Pancreas (tissue), 10 donors: ENCODE results near the gene TUBGCP3. TPM values are rescaled to one million over a fixed set of nuclear protein-coding genes. Genes with fewer than 3 reads are reported as not detected.
"Not testable (repeated sequence)": the region's sequence is repeated elsewhere in the genome, so short reads cannot be mapped to it uniquely, and the experiment has no call there.

Source experiments
- ATAC-seq, 4 donors: fragments of 200-7000 bp; cut with Tn5 transposase; one replicate each; pipeline versions ENCODE4 v1.8.0 to v1.9.1; 2020; ENCODE audit warnings: mild to moderate bottlenecking in 4 of 4, moderate library complexity in 4 of 4
- DNase-seq, 6 donors: peaks; one replicate each; pipeline ENCODE4 v3.0.0-alpha.2; 2020
- FAIRE-seq: peaks from 2 replicates; lab custom pipeline; 2012; peaks lifted over from hg19 to GRCh38; lab: Jason Lieb, UNC
- H3K27ac ChIP-seq, 4 donors: fragments of 200-600 bp; sonication (generic); 1 replicate in 3 of 4; 2 replicates in 1 of 4; pipeline versions ENCODE4 v1.5.0 to v1.8.0; 2020
- H3K27me3 ChIP-seq, 4 donors: fragments of 200-600 bp; one replicate each; pipeline ENCODE4 v1.8.0; 2021
- H3K36me3 ChIP-seq, 3 donors: fragments of 200-600 bp; sonication (generic) in 1 of 3; one replicate each; pipeline versions ENCODE4 v1.5.0 to v1.8.0; 2020 to 2021
- H3K4me1 ChIP-seq, 3 donors: fragments of 200-600 bp; one replicate each; pipeline ENCODE4 v1.8.0; 2021
- H3K4me3 ChIP-seq, 4 donors: fragments of 200-600 bp; sonication (generic) in 2 of 4; one replicate each; pipeline versions ENCODE4 v1.5.0 to v1.8.0; 2020 to 2021
- H3K9me3 ChIP-seq, 4 donors: fragments of 200-600 bp; one replicate each; pipeline ENCODE4 v1.8.0; 2021
- WGBS, 2 donors: extraction: QIAGEN DNeasy Blood & Tissue Kit; methylation state at CpG; one replicate each; pipeline ENCODE4 v1.1.7; 2013; 5-methylcytosine and 5-hydroxymethylcytosine counted together
- intact Hi-C, 3 donors: fragments of 100-400 bp; cut with DNase I; formaldehyde crosslinking; loops; one replicate each; pipeline versions ENCODE4 v1.11.1 to v1.14.2; 2022
- polyA plus RNA-seq, 2 donors: library from polyadenylated mRNA; stranded (reverse); fragments of 200-250 nt; gene quantifications; one replicate each; pipeline ENCODE4 v1.2.3, GENCODE V29; 2013
- total RNA-seq, 6 donors: library from RNA; stranded (reverse); fragmentation: NEBNext Ultra II Directional in 4 of 6; extraction: Animal tissue kit (Norgen Biotek cat#: 25700) in 4 of 6; gene quantifications; one replicate each; pipeline versions ENCODE4 v1.2.1 to v1.2.4, GENCODE V29; 2021 to 2023
- TF ChIP-seq, protein P1 (sequence below), 4 donors: fragments of 200-600 bp; sonication (generic) in 3 of 4; IDR thresholded peaks; one replicate each; pipeline versions ENCODE4 v1.5.0 to v1.8.0; 2021; ENCODE audit warnings: antibody characterized with exemption in 4 of 4
- donor health status: healthy with polysubstance abuse.
- donor health status: DM: no; HTN: no; CAD: no; lungs with moderate emphysema.
- donor health status: DM: no; HTN: no; CAD: no.
- donor health status: control.
- donor health status: control.
- donor health status: Bipolar disorder and iron deficiency.
- donor health status: DM: yes; HTN: yes; CAD: no.
- donor health status: DM: no; HTN: no; CAD: no.
- donor health status: DM: no; HTN: no; CAD: no.
- donor health status: DM: yes; HTN: yes; CAD: no.

Gene TUBGCP3
- total and polyA plus RNA-seq, 8 donors: 6.3 to 20.2 (median 12.6) TPM

- FAIRE-seq (no peak), DNase-seq (no peak), ATAC-seq (no peak)
- WGBS, 2 donors: 64 to 77% methylated on average over 11 of the region's 11 CpGs
- intact Hi-C loops: loop anchor here in 1 of 3 donors (10.0 kb wide), 1 partner anchor 241 kb away; no protein-coding TSS in a partner anchor
- TF ChIP-seq, protein P1, sequence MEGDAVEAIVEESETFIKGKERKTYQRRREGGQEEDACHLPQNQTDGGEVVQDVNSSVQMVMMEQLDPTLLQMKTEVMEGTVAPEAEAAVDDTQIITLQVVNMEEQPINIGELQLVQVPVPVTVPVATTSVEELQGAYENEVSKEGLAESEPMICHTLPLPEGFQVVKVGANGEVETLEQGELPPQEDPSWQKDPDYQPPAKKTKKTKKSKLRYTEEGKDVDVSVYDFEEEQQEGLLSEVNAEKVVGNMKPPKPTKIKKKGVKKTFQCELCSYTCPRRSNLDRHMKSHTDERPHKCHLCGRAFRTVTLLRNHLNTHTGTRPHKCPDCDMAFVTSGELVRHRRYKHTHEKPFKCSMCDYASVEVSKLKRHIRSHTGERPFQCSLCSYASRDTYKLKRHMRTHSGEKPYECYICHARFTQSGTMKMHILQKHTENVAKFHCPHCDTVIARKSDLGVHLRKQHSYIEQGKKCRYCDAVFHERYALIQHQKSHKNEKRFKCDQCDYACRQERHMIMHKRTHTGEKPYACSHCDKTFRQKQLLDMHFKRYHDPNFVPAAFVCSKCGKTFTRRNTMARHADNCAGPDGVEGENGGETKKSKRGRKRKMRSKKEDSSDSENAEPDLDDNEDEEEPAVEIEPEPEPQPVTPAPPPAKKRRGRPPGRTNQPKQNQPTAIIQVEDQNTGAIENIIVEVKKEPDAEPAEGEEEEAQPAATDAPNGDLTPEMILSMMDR (IDR thresholded peaks at IDR 0.05): no peak
- Histone ChIP-seq H3K9me3 (no peaks in the 10 kb centered on the region), H3K27ac (no peak overlapping the region), H3K4me1 (no peaks in the 10 kb centered on the region), H3K36me3 (no peaks in the 10 kb centered on the region), H3K4me3 (no peak overlapping the region), H3K27me3 (no peaks in the 10 kb centered on the region)
These were observed 46.1 kb upstream of the TUBGCP3 start for GRCh38 chr13:112634102-112634501.

DNA sequence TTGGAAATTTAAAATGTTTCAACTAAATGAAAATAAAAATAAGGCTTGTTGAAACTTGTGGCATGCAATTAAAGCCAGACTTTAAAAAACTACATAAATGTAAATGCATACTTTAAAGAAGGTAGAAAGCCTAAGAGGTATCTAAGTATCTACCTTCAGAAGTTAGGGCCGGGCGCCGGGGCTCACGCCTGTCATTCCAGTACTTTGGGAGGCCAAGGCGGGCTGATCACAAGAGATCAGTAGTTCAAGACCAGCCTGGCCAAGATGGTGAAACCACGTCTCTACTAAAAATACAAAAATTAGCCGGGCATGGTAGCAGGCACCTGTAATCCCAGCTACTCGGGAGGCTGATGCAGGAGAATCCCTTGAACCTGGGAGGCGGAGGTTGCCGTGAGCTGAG lies 42.3 kb upstream of the TUBGCP3 start:
- intact Hi-C loops: loop anchor here in 1 of 3 donors (10.0 kb wide), 1 partner anchor 245 kb away; no protein-coding TSS in a partner anchor
- not testable (repeated sequence) for H3K27me3 ChIP-seq, FAIRE-seq, H3K27ac ChIP-seq, H3K36me3 ChIP-seq, DNase-seq, H3K4me1 ChIP-seq, H3K9me3 ChIP-seq, ATAC-seq, H3K4me3 ChIP-seq
- WGBS, 2 donors: 83 to 94% methylated on average over 10 of the region's 10 CpGs

GRCh38 chr13:112629161-112629560 lies 41.2 kb upstream of the TUBGCP3 start:
- ATAC-seq (no peak), DNase-seq (peak in 1 of 6 donors; percentile 1), FAIRE-seq (no peak)
- no peak overlapping the region for H3K4me3 ChIP-seq
- H3K27ac ChIP-seq: no peak overlapping the region
- no peaks in the 10 kb centered on the region for H3K27me3 ChIP-seq
- H3K9me3 ChIP-seq: no peaks in the 10 kb centered on the region
- H3K4me1 ChIP-seq: no peaks in the 10 kb centered on the region
- 73 to 78% methylated on average over 8 of the region's 8 CpGs for WGBS, 2 donors
- H3K36me3 ChIP-seq: no peaks in the 10 kb centered on the region
- TF ChIP-seq, protein P1 (IDR thresholded peaks at IDR 0.05): no peak
- intact Hi-C loops: loop anchor here in 1 of 3 donors (5.0 kb wide), 1 partner anchor 243 kb away; no protein-coding TSS in a partner anchor

DNA sequence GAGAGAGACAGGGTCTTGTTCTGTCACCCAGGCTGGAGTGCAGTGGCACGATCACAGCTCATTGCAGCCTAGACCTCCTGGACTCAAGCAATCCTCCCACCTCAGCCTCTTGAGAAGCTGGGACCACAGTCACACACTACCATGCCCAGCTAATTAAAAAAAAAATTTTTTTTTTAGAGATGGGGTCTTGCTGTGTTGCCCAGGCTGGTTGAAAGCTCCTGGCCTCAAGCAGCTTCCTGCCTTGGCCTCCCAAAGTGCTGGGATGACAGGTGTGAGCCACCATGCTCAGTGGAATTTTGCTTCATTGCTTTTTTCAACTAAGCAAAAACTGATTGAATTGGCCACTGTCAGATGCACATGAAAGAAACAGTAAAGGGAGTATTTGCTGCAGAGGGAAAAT lies 39.7 kb upstream of the TUBGCP3 start:
- 88 to 100% methylated on average over 1 of the region's 1 CpG for WGBS, 2 donors
- not testable (repeated sequence) for DNase-seq, ATAC-seq, H3K4me1 ChIP-seq, H3K27me3 ChIP-seq, H3K27ac ChIP-seq, H3K4me3 ChIP-seq, H3K9me3 ChIP-seq, H3K36me3 ChIP-seq, FAIRE-seq
- intact Hi-C loops: loop anchor here in 1 of 3 donors (5.0 kb wide), 1 partner anchor 245 kb away; no protein-coding TSS in a partner anchor

DNA sequence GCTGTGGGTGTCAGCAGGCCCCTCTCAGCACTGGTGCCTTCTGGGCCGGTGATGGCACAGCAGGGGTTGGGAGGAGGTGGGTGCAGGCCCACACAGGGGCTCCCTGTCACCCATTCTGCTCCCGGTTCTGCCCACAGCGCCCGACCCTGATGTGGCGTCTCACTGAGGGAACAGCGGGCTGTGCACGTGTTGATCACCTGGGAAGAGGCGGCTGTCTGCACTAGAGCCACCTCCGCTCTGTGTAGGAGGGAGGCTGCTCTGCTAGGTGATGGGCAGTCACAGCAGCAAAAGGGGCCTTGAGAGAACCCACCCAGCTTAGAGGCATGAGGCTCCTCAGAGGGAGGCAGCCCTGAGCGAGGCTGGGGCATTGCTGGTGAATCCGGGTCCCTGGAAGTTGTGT lies 39.2 kb upstream of the TUBGCP3 start:
- H3K27me3 ChIP-seq: no peaks in the 10 kb centered on the region
- no peak for ATAC-seq
- no peak overlapping the region for H3K27ac ChIP-seq
- 84 to 87% methylated on average over 11 of the region's 11 CpGs for WGBS, 2 donors
- no peaks in the 10 kb centered on the region for H3K36me3 ChIP-seq
- no peaks in the 10 kb centered on the region for H3K9me3 ChIP-seq
- no peak for FAIRE-seq
- H3K4me1 ChIP-seq: no peaks in the 10 kb centered on the region
- no peak overlapping the region for H3K4me3 ChIP-seq
- intact Hi-C loops: loop anchor here in 1 of 3 donors (5.0 kb wide), 1 partner anchor 245 kb away; no protein-coding TSS in a partner anchor
- no peak for DNase-seq
- TF ChIP-seq, protein P1 (IDR thresholded peaks at IDR 0.05): no peak

DNA sequence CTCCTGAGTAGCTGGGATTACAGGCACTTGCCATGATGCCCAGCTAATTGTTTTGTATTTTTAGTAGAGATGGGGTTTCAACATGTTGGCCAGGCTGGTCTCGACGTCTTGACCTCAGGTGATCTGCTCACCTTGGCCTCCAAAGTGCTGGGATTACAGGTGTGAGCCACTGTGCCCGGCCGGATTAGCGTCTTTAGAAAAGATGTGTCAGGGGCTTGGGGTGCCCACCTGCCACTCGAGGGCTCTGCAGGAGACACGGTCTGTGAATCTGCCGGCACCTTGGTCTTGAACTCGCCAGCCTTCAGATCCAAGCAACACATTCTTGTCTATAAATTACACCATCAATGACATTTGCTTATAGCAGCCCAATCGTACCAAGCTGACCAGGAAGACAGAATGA lies 38.8 kb upstream of the TUBGCP3 start:
- 80 to 90% methylated on average over 10 of the region's 10 CpGs for WGBS, 2 donors
- no peak for DNase-seq
- intact Hi-C loops: loop anchor here in 1 of 3 donors (5.0 kb wide), 1 partner anchor 246 kb away; no protein-coding TSS in a partner anchor

More for the DNA sequence above, 38.8 kb upstream of the TUBGCP3 start:
- Histone ChIP-seq H3K4me1 (no peaks in the 10 kb centered on the region), H3K4me3 (no peak overlapping the region), H3K27ac (no peak overlapping the region), H3K9me3 (no peaks in the 10 kb centered on the region), H3K27me3 (no peaks in the 10 kb centered on the region), H3K36me3 (no peaks in the 10 kb centered on the region)
- ATAC-seq (no peak), FAIRE-seq (no peak)
- TF ChIP-seq, protein P1 (IDR thresholded peaks at IDR 0.05): no peak
